PFSK-1 (cell line): ENCODE measurements around the gene SNX3.

ENCODE experiments used
- POLR2AphosphoS5 ChIP-seq: IDR thresholded peaks from 2 replicates; pipeline ENCODE4 v1.6.1; 2012; ENCODE audit warnings: low read depth, mild to moderate bottlenecking, control low read depth, low read length, moderate library complexity
- TAF1 ChIP-seq: IDR thresholded peaks from 2 replicates; pipeline ENCODE4 v1.6.1; 2012; ENCODE audit warnings: low read length, control low read depth, borderline replicate concordance; ENCODE audit not compliant: insufficient read depth

GRCh38 chr6:108293527-108294296, 32.9 kb upstream of the SNX3 start:
- TF ChIP-seq POLR2AphosphoS5 = no peak
- no peak for TF ChIP-seq TAF1
